Fibroblast of lung (primary cell): ENCODE results near the gene SERBP1.

Source experiments
- CTCF ChIP-seq, 2 donors: IDR thresholded peaks in 1 of 2; conservative IDR thresholded peaks in 1 of 2; 1 replicate in 1 of 2; 2 replicates in 1 of 2; pipeline ENCODE4 v1.5.1; 2011 to 2012; ENCODE audit warnings: low read length in 2 of 2, control low read depth in 1 of 2, inconsistent platforms in 1 of 2, low read depth in 1 of 2, mild to moderate bottlenecking in 1 of 2
- EZH2 ChIP-seq: IDR thresholded peaks from 2 replicates; pipeline ENCODE4 v1.5.1; 2012; ENCODE audit warnings: low read length, control low read depth, mild to moderate bottlenecking; ENCODE audit errors: missing control alignments

DNA sequence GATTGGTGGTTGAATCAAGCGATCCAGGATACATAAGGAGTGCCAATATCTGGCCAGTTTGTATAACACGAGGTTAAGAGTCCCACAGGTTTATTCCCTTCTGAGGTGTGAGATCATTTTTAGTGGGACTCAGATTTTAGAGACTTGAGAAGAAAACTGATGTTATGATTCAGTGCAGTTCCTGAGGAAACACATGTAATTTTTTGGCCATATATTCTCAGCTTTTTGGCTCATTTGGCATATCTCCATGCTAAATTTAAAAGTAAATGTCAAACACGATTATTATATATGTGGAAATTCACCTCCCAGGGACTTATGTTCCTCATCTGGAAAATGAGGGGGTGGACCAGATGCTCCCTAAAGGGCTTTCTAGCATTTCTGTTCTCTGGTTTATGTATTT lies 39.2 kb upstream of the SERBP1 start:
- TF ChIP-seq CTCF (conservative IDR thresholded peaks at IDR 0.05 in 1 of 2, IDR thresholded peaks at IDR 0.05 in 1 of 2; ENCODE audit: low read depth in 1 of 2, low read length in 2 of 2), result no peak
- no peak for TF ChIP-seq EZH2
